Lower lobe of right lung (tissue), 2 donors: ENCODE measurements around the gene CLCN5. TPM values are rescaled to one million over a fixed set of nuclear protein-coding genes. Genes with fewer than 3 reads are reported as not detected.

ENCODE experiments used
- ATAC-seq, 2 donors: fragments of 200-7000 bp; cut with Tn5 transposase; one replicate each; pipeline ENCODE4 v1.9.1; 2020 to 2022; ENCODE audit warnings: mild to moderate bottlenecking in 2 of 2, moderate library complexity in 2 of 2
- DNase-seq: peaks from one replicate; pipeline ENCODE4 v3.0.0-alpha.2; 2020
- H3K27ac ChIP-seq: fragments of 200-600 bp; one replicate; pipeline ENCODE4 v1.8.0; 2022
- H3K27me3 ChIP-seq: fragments of 200-600 bp; one replicate; pipeline ENCODE4 v1.8.0; 2022; ENCODE audit warnings: low read depth
- H3K36me3 ChIP-seq: fragments of 200-600 bp; one replicate; pipeline ENCODE4 v1.8.0; 2022; ENCODE audit warnings: mild to moderate bottlenecking
- H3K4me1 ChIP-seq: fragments of 200-600 bp; one replicate; pipeline ENCODE4 v1.8.0; 2022
- H3K4me3 ChIP-seq: fragments of 200-600 bp; one replicate; pipeline ENCODE4 v1.8.0; 2022; ENCODE audit warnings: mild to moderate bottlenecking
- H3K9me3 ChIP-seq: fragments of 200-600 bp; one replicate; pipeline ENCODE4 v1.8.0; 2022
- CTCF ChIP-seq: fragments of 200-600 bp; IDR thresholded peaks from one replicate; pipeline ENCODE4 v1.8.0; 2022; ENCODE audit warnings: antibody characterized with exemption, mild to moderate bottlenecking
- intact Hi-C: fragments of 100-400 bp; cut with DNase I; formaldehyde crosslinking; loops from one replicate; pipeline ENCODE4 v1.11.0; 2022
- microRNA-seq: library from miRNA; unstranded; fragments of <30 nt; microRNA quantifications from one replicate; pipeline ENCODE4 v1.2.0, GENCODE V29; 2020; ENCODE audit warnings: borderline number of aligned reads
- total RNA-seq: library from RNA; stranded (reverse); fragmentation: NEBNext Ultra II Directional; extraction: Animal tissue kit (Norgen Biotek cat#: 25700); gene quantifications from one replicate; pipeline ENCODE4 v1.2.1, GENCODE V29; 2021
- donor health status: DM: no; HTN: yes; CAD: no; lungs with severe emphysema.

The CLCN5 gene
- total RNA-seq, 1 donor from 2014 or later, result 12.9 TPM

DNA sequence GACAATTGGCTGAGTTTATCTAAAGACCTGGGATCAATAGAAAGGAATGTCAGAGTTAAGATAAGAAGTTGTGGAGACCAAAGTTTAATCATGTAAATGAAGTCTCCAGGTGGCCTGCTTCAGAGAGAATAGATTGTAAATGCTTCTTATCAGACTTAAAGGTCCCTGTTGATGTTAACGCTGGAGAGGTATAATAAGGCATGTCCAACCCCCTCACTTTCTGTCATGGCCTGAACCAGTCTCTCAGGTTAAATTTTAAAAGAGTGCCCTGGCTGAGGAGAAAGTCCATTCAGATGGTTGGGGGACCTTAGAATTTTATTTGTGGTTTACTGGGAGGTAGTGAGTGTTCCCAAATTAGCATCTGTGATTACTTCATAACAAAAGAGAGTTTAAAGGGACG is 191.7 kb downstream of the CLCN5 start:
- Histone ChIP-seq H3K27me3 (no peaks in the 10 kb centered on the region), H3K4me3 (no peak overlapping the region), H3K27ac (no peak overlapping the region), H3K4me1 (no peaks in the 10 kb centered on the region), H3K36me3 (no peaks in the 10 kb centered on the region), H3K9me3 (no peaks in the 10 kb centered on the region)
- DNase-seq, result no peak
- no peak for ATAC-seq
- no peak for TF ChIP-seq CTCF
- intact Hi-C loops, result no loop called here

GRCh38 chrX:50115973-50116372 is 193.6 kb downstream of the CLCN5 start:
- ATAC-seq, result no peak
- Histone ChIP-seq H3K27ac (no peak overlapping the region), H3K36me3 (no peaks in the 10 kb centered on the region), H3K4me3 (no peak overlapping the region), H3K27me3 (no peaks in the 10 kb centered on the region), H3K9me3 (no peaks in the 10 kb centered on the region), H3K4me1 (no peaks in the 10 kb centered on the region)
- intact Hi-C loops, result no loop called here
- no peak for DNase-seq
- TF ChIP-seq CTCF, result no peak

- Histone ChIP-seq H3K4me3 (no peak overlapping the region), H3K9me3 (no peaks in the 10 kb centered on the region), H3K4me1 (no peaks in the 10 kb centered on the region), H3K27me3 (no peaks in the 10 kb centered on the region), H3K27ac (no peak overlapping the region), H3K36me3 (no peaks in the 10 kb centered on the region)
- no peak for TF ChIP-seq CTCF
- intact Hi-C loops, result no loop called here
- no peak for ATAC-seq
- no peak for DNase-seq
Measured at GRCh38 chrX:50117476-50117875, 195.1 kb downstream of the CLCN5 start.

DNA sequence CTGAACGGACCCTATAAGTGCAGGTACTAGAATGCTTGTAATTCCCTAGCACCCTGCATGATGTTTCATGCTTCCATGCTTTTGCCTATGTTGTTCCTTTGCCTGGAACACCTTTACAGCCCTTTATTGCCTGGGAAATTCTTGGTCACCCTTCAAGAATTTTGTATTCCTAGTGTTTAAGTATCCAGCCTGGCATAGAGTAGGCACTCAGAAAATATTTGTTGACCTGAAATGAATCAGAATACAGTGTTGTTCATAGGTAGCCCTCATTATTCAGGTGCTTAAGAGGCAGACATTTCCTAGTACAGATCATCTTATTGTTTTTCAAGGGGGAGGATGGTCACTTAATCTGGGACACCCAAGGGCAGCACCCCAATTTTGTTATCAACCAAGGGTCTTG is 203.1 kb downstream of the CLCN5 start:
- intact Hi-C loops, result no loop called here
- no peak for TF ChIP-seq CTCF
- H3K4me1 ChIP-seq, result no peaks in the 10 kb centered on the region
- H3K36me3 ChIP-seq, result no peaks in the 10 kb centered on the region
- H3K27me3 ChIP-seq, result no peaks in the 10 kb centered on the region
- H3K27ac ChIP-seq, result no peak overlapping the region
- H3K4me3 ChIP-seq, result no peak overlapping the region
- peak in 1 of 2 donors; percentile 68 for ATAC-seq
- no peak for DNase-seq
- H3K9me3 ChIP-seq, result no peaks in the 10 kb centered on the region

GRCh38 chrX:50147972-50148371 is 225.6 kb downstream of the CLCN5 start:
- DNase-seq (no peak), ATAC-seq (no peak)
- Histone ChIP-seq H3K4me3 (no peak overlapping the region), H3K27ac (no peak overlapping the region), H3K27me3 (no peaks in the 10 kb centered on the region), H3K9me3 (no peaks in the 10 kb centered on the region), H3K4me1 (no peaks in the 10 kb centered on the region), H3K36me3 (no peaks in the 10 kb centered on the region)
- no peak for TF ChIP-seq CTCF
- intact Hi-C loops, result no loop called here

Small RNA genes lying within 50 kb of the gene (microRNA-seq; reads per million reads assigned to microRNA genes)
- gene MIR188 (65.9 reads per million, percentile 43 among the genes with 10 or more reads in this experiment), gene MIR362 (90.0 reads per million, percentile 51 among the genes with 10 or more reads in this experiment), gene MIR500A (13.1 reads per million, percentile 22 among the genes with 10 or more reads in this experiment), gene MIR500B (not detected), gene MIR501 (37.7 reads per million, percentile 38 among the genes with 10 or more reads in this experiment), gene MIR502 (40.7 reads per million, percentile 39 among the genes with 10 or more reads in this experiment), gene MIR532 (862 reads per million, percentile 79 among the genes with 10 or more reads in this experiment), gene MIR660 (364 reads per million, percentile 70 among the genes with 10 or more reads in this experiment)

Other genes starting within 250 kb of the CLCN5 start
- gene PAGE1, start 226.6 kb upstream of the CLCN5 start, total RNA-seq, result not detected
- not detected for gene PAGE4, start 93.3 kb upstream of the CLCN5 start, total RNA-seq
- gene USP27X, start 43.1 kb upstream of the CLCN5 start, total RNA-seq, result 3.1 TPM